ENCODE data around the gene TSEN34.
A peak's percentile ranks its signal among the peaks of the same experiment; 100 is the strongest.

The TSEN34 gene

GRCh38 chr19:54191011-54191810, at the start of gene TSEN34:
Gene TSEN34 (plus strand): TSS chr19:54191308. CDS start chr19:54191365, 57 bp downstream.
- DNase-seq: peak; percentile 91

DNA sequence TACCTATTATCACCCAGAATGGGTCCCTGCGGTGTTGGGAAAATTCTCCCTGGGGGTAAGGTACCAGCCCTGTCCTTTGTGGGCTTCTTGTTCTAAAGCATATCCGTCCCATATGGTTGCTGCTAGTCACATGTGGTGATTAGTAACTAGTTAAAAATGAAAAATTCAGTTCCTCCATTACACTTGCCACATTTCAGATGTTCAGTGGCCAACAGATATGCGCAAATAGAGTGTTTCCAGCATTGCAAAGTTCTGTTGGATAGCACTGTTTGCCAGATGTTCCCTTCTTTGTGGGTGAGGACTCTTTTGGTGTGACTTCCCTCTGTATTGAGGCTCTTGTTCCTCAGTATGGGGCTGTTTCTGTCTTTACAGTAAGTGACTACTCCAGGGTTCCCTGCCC, 49.8 kb upstream of the TSEN34 start:
- DNase-seq: peak; percentile 38

DNA sequence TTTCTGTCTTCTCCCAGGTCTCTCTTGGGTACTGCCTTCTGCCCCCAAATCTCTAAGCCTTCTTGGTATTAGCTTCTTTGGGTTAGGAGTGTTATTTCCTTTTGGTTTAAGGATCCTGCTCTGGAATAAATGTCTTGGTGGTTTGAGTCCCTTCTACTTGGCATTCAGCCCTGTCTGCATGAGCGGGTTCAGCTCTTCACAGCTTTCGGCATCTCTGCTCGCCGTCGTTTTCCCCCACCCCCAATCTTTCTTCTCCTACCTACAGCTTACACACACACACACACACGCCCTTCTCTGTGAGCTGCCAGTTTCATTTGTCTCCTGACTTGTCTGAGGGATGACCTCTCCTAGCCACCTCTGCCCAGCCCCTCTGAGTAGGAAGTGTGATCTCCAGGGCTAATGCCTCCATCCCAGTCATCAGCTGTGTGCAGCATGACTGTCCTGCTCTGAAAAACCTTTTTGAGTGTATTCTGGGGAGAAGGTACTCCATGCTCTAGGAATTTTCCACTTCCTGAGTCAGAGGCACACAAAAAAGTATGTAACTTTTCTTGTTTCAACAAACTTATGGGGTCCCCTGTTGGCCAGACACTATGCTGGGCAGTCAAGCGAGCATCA, 48.8 kb upstream of the TSEN34 start:
- DNase-seq: no peak

DNA sequence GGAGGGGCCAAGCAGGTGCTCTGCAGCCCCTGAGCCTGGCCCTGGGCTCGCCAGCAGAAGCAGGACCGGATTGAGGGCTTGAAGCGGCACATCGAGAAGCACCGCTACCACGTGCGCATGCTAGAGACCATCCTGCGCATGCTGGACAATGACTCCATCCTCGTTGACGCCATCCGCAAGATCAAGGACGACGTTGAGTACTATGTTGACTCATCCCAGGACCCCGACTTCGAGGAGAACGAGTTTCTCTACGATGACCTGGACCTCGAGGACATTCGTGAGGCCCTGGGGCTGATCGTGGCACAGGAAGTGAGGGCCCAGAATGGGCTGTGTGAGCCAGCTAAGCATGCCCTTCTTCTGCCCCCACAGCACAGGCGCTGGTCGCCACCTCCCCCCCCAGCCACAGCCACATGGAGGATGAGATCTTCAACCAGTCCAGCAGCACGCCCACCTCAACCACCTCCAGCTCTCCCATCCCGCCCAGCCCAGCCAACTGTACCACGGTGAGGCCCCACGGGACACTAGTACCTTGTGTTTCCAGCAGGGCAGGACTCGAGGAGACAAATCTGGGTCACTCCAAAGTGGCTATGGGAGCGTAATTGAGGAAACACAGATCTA, 45.5 kb upstream of the TSEN34 start:
- no peak for DNase-seq

DNA sequence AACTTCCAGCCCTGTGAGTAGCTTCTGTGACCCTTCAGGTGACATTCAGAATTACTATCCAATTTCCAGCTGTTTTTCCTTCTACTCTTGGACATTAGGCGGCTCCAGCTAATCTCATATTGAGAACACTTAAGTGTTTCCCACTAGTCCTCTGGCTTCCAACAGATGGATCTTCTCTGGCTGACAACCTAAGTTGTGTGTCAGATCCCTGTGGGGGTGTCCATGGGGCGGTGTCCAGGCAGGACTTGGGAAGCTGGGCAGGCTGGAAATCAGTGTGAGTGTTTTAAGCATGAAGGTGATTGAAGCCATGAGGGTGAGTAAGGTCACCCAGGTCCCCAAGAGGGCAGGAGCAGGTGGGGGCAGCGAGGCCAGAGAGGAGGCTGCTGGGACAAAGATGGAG, 43.4 kb upstream of the TSEN34 start:
- no peak for DNase-seq

GRCh38 chr19:54148158-54148557, 43.0 kb upstream of the TSEN34 start:
- no peak for DNase-seq

- no peak for DNase-seq
Measured at GRCh38 chr19:54149021-54149812, 41.9 kb upstream of the TSEN34 start.

GRCh38 chr19:54151362-54152035, 39.6 kb upstream of the TSEN34 start:
- DNase-seq: no peak

DNA sequence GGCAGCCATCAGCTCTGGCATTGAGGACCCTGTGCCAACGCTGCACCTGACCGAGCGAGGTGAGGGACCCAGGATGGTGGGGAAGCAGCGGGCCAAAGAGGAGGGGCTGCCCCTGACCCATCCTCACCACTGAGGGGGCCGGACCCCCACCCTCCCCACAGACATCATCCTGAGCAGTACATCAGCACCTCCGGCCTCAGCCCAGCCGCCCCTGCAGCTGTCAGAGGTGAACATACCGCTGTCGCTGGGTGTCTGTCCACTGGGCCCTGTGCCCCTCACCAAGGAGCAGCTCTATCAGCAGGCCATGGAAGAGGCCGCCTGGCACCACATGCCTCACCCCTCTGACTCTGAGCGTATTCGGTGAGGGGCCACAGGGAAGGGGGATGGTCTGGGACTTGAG, 38.8 kb upstream of the TSEN34 start:
- no peak for DNase-seq

- no peak for DNase-seq
Measured at GRCh38 chr19:54152878-54153524, 38.1 kb upstream of the TSEN34 start.

GRCh38 chr19:54153731-54154326, 37.3 kb upstream of the TSEN34 start:
- DNase-seq: no peak

- no peak for DNase-seq
Measured at GRCh38 chr19:54154603-54155345, 36.3 kb upstream of the TSEN34 start.

- no peak for DNase-seq
Measured at GRCh38 chr19:54155694-54156093, 35.4 kb upstream of the TSEN34 start.

- DNase-seq: no peak
Measured at GRCh38 chr19:54156490-54156889, 34.6 kb upstream of the TSEN34 start.

GRCh38 chr19:54156953-54157352, 34.2 kb upstream of the TSEN34 start:
- no peak for DNase-seq

DNA sequence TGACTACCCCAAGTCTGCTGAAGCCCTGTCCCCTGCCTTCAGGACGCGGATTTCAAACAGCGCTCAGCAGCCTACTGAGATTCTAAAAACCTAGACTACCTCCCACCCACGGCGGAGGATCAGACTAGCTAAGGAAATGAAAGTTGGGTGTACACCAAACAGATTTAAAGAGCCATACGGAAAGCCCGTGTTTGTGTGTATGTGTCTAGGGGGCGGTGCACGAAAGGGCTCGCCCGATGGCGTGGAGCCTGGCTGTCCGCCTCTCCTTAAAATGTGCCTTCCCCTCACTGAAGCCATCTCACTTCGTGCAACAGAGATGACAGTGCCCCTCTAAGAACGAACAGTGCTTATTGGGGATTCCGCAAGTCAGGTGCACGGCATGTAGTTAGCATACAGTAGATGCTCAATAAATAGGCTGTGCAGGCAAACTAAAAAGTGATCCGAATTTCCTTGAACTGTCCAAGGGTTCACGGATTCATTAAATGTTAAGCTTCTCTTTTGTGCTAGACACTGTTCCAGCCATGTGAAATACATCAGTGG, 32.2 kb upstream of the TSEN34 start:
- peak; percentile 76 for DNase-seq

DNA sequence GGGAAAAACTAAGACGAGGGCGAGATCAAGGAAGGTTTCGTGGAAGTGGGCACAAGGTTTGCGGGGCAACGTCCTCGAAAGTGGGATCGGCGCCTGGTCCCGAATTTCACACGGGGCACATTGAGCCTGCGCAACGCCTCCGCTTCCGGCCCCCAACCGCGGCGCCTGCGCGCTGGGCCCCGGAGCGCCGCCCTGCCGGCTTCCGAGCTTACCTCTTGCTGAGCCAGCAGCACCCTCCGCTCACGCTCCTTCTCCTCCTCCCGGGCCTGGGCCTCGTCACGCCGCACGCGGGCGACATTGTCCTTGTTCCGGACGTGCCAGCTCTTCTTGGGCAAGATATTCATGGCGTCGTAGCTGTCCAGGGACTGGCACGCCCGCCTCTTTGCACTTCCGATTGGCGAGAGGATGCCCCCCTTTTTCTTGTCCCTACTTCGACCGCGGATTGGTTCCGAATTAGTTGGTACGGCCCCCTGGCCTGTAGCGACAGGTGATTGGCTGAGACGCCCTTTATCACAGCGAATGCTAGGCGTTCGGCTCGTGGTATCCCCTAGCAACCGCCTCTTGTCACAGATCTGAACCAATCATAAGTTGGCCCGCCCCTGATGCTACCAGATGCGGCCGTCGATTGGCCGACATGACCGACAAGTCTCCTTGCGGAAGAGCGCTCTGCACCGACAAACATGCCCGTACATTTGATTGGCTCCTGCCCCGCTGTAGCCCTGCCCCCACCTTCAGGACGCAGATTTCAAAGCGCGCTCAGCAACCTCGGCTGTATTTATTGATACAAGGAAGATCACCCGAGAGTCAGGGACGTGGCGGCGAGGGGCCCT, 31.5 kb upstream of the TSEN34 start, which contains the start of gene LENG1:
Gene LENG1, minus strand, starts transcription at position 370 of the 830 bp plus-strand sequence. Its CDS starts 26 bp downstream, at position 344.
- DNase-seq: peak; percentile 100

GRCh38 chr19:54160182-54160811, 30.8 kb upstream of the TSEN34 start:
- no peak for DNase-seq

- no peak for DNase-seq
Measured at GRCh38 chr19:54160854-54161253, 30.3 kb upstream of the TSEN34 start.

All from MV-4-11 (cell line).